GM20000 (cell line): ENCODE data around the gene FOXB2.

ENCODE experiments used
- DNase-seq: peaks from one replicate; pipeline ENCODE4 v3.0.0; 2012; ENCODE audit warnings: low spot score
- CTCF ChIP-seq: IDR thresholded peaks from 2 replicates; pipeline ENCODE4 v1.5.1; 2012; ENCODE audit warnings: mild to moderate bottlenecking, control low read depth; ENCODE audit errors: extremely low read depth, missing control alignments

FOXB2 gene

GRCh38 chr9:77011973-77012821, 7.3 kb upstream of the FOXB2 start:
- DNase-seq = peak; percentile 71
- TF ChIP-seq CTCF = peak; percentile 71

- TF ChIP-seq CTCF = no peak
- DNase-seq = no peak
These were observed 6.1 kb upstream of the FOXB2 start for GRCh38 chr9:77013206-77013931.

- no peak for DNase-seq
- no peak for TF ChIP-seq CTCF
These were observed 5.4 kb upstream of the FOXB2 start for GRCh38 chr9:77013932-77014596.

- DNase-seq = no peak
- no peak for TF ChIP-seq CTCF
These were observed 4.7 kb upstream of the FOXB2 start for GRCh38 chr9:77014597-77015263.

GRCh38 chr9:77015327-77016048, 4.0 kb upstream of the FOXB2 start:
- TF ChIP-seq CTCF = no peak
- no peak for DNase-seq

GRCh38 chr9:77016121-77016525, 3.3 kb upstream of the FOXB2 start:
- TF ChIP-seq CTCF = no peak
- peak; percentile 47 for DNase-seq
